Keratinocyte (primary cell): ENCODE results near the gene YIPF2. TPM values are rescaled to one million over a fixed set of nuclear protein-coding genes. Genes with fewer than 3 reads are reported as not detected.

Experiments
- DNase-seq: peaks from one replicate; pipeline ENCODE4 v3.0.0-alpha.2; 2011; ENCODE audit warnings: low read depth, missing footprints, low spot score
- FAIRE-seq: peaks from 2 replicates; lab custom pipeline; 2011; peaks lifted over from hg19 to GRCh38; lab: Jason Lieb, UNC
- H2AFZ ChIP-seq: 2 replicates; pipeline ENCODE4 v1.6.0; 2012; ENCODE audit warnings: low read length, control low read depth, inconsistent platforms; ENCODE audit not compliant: control insufficient read depth
- H3K27ac ChIP-seq: 2 replicates; pipeline ENCODE4 v1.5.1; 2011; ENCODE audit warnings: low read length; ENCODE audit not compliant: control insufficient read depth, insufficient read depth
- H3K27me3 ChIP-seq: 3 replicates; pipeline ENCODE4 v1.6.0; 2011; ENCODE audit warnings: low read length; ENCODE audit not compliant: control insufficient read depth, insufficient read depth; ENCODE audit errors: extremely low read depth
- H3K36me3 ChIP-seq, 2 experiments: 2 replicates in 1 of 2; 3 replicates in 1 of 2; pipeline ENCODE4 v1.5.1; 2011; ENCODE audit warnings: low read length in 2 of 2, mild to moderate bottlenecking in 1 of 2; ENCODE audit not compliant: control insufficient read depth in 2 of 2, insufficient read depth in 2 of 2; ENCODE audit errors: extremely low read depth in 1 of 2
- H3K4me1 ChIP-seq: 3 replicates; pipeline ENCODE4 v1.5.1; 2011; ENCODE audit warnings: low read length; ENCODE audit not compliant: control insufficient read depth, insufficient read depth; ENCODE audit errors: extremely low read depth
- H3K4me2 ChIP-seq: 3 replicates; pipeline ENCODE4 v1.6.0; 2011; ENCODE audit warnings: low read depth, low read length; ENCODE audit not compliant: control insufficient read depth, insufficient read depth; ENCODE audit errors: extremely low read depth
- H3K4me3 ChIP-seq, 3 experiments: fragments of 200-600 bp in 1 of 3; sonication (generic) in 1 of 3; 2 replicates in 2 of 3; 3 replicates in 1 of 3; pipeline ENCODE4 v1.5.1; 2011 to 2016; ENCODE audit warnings: low read length in 3 of 3, mild to moderate bottlenecking in 3 of 3, control low read depth in 2 of 3, inconsistent platforms in 1 of 3, low read depth in 1 of 3, mixed read lengths in 1 of 3, mixed run types in 1 of 3, moderate library complexity in 1 of 3; ENCODE audit not compliant: control insufficient read depth in 2 of 3, insufficient read depth in 2 of 3; ENCODE audit errors: extremely low read depth in 1 of 3
- H3K79me2 ChIP-seq: 2 replicates; pipeline ENCODE4 v1.6.0; 2012; ENCODE audit warnings: low read length; ENCODE audit not compliant: control insufficient read depth, insufficient read depth
- H3K9ac ChIP-seq: 3 replicates; pipeline ENCODE4 v1.6.0; 2011; ENCODE audit warnings: low read length; ENCODE audit not compliant: control insufficient read depth, insufficient read depth; ENCODE audit errors: extremely low read depth
- H3K9me1 ChIP-seq: 3 replicates; pipeline ENCODE4 v1.6.0; 2011; ENCODE audit warnings: low read length; ENCODE audit not compliant: control insufficient read depth, insufficient read depth; ENCODE audit errors: extremely low read depth
- H3K9me3 ChIP-seq: 2 replicates; pipeline ENCODE4 v1.5.1; 2012; ENCODE audit warnings: low read depth, low read length; ENCODE audit not compliant: control insufficient read depth
- H4K20me1 ChIP-seq: 3 replicates; pipeline ENCODE4 v1.6.0; 2011; ENCODE audit warnings: low read length; ENCODE audit not compliant: control insufficient read depth, insufficient read depth; ENCODE audit errors: extremely low read depth
- CTCF ChIP-seq, 3 experiments: IDR thresholded peaks in 1 of 3; conservative IDR thresholded peaks in 1 of 3; optimal IDR thresholded peaks in 1 of 3; 2 replicates in 2 of 3; 3 replicates in 1 of 3; pipeline versions ENCODE3 to v1.5.1; 2011; ENCODE audit warnings: low read length in 3 of 3, mild to moderate bottlenecking in 3 of 3, moderate library complexity in 2 of 3, control low read depth in 1 of 3, inconsistent platforms in 1 of 3; ENCODE audit not compliant: insufficient read depth in 2 of 3; ENCODE audit errors: extremely low read depth in 1 of 3
- EZH2 ChIP-seq: IDR thresholded peaks from one replicate; pipeline ENCODE4 v1.6.1; 2012; ENCODE audit warnings: inconsistent platforms, mild to moderate bottlenecking, low read length, moderate library complexity
- dilution Hi-C: fragments of 300-500 bp; cut with MboI; formaldehyde crosslinking; loops from one replicate; pipeline ENCODE4 v1.7.0; 2020; ENCODE audit warnings: low sequenced_read_pairs; ENCODE audit not compliant: extremely low pct_ligation_motif_present
- polyA plus RNA-seq, 5 experiments: library from polyadenylated mRNA; depleted of rRNA in 3 of 5; stranded (reverse) in 3 of 5; stranded (forward) in 1 of 5; unstranded in 1 of 5; fragments of >200 nt; gene quantifications; 1 replicate in 1 of 5; 2 replicates in 3 of 5; 3 replicates in 1 of 5; pipeline versions ENCODE4 v1.2.1 to v1.2.3, GENCODE V29; 2011 to 2012; ENCODE audit warnings: missing spikeins in 2 of 5, low read depth in 1 of 5, low replicate concordance in 1 of 5

Gene YIPF2
- polyA plus RNA-seq, 1 donor (not counting 4 experiments of a cell fraction or from before 2014, with no cell fraction given): 26.9 TPM

- H3K9me1 ChIP-seq: peaks cover 10% of the 10 kb centered on the region
- peaks cover 21% of the 10 kb centered on the region for H4K20me1 ChIP-seq
- DNase-seq (no peak), FAIRE-seq (peak; percentile 39)
- no peaks in the 10 kb centered on the region for H3K9me3 ChIP-seq
- peaks cover 29% of the 10 kb centered on the region for H3K4me1 ChIP-seq
- H3K27me3 ChIP-seq: no peaks in the 10 kb centered on the region
- no peak overlapping the region for H2AFZ ChIP-seq
- H3K9ac ChIP-seq: no peak overlapping the region
- no peak overlapping the region for H3K27ac ChIP-seq
- H3K36me3 ChIP-seq: peaks cover 0 to 1% of the 10 kb centered on the region in 2 experiments
- dilution Hi-C loops: no loop called here
- no peak for TF ChIP-seq EZH2
- TF ChIP-seq CTCF (optimal IDR thresholded peaks at IDR 0.05 in 1 of 3, IDR thresholded peaks at IDR 0.05 in 1 of 3, conservative IDR thresholded peaks at IDR 0.05 in 1 of 3; ENCODE audit: extremely low read depth in 1 of 3, insufficient read depth in 2 of 3, low read length in 3 of 3): no peak
- no peak overlapping the region for H3K4me2 ChIP-seq
- peaks cover 49% of the 10 kb centered on the region for H3K79me2 ChIP-seq
- H3K4me3 ChIP-seq: no peak overlapping the region
These were observed 40.6 kb downstream of the YIPF2 start for GRCh38 chr19:10887616-10888367.

- TF ChIP-seq CTCF (optimal IDR thresholded peaks at IDR 0.05 in 1 of 3, IDR thresholded peaks at IDR 0.05 in 1 of 3, conservative IDR thresholded peaks at IDR 0.05 in 1 of 3; ENCODE audit: extremely low read depth in 1 of 3, insufficient read depth in 2 of 3, low read length in 3 of 3) (no peak), EZH2 (no peak)
- Histone ChIP-seq H3K36me3 (peaks cover 8 to 9% of the 10 kb centered on the region in 2 experiments), H2AFZ (no peak overlapping the region), H3K27ac (no peak overlapping the region), H3K4me2 (no peak overlapping the region), H3K79me2 (peaks cover 62% of the 10 kb centered on the region), H3K9me3 (no peaks in the 10 kb centered on the region), H3K9ac (no peak overlapping the region), H3K27me3 (no peaks in the 10 kb centered on the region), H4K20me1 (peaks cover 11% of the 10 kb centered on the region), H3K4me3 (no peak overlapping the region), H3K9me1 (peaks cover 2% of the 10 kb centered on the region), H3K4me1 (peaks cover 11% of the 10 kb centered on the region)
- FAIRE-seq (no peak), DNase-seq (no peak)
- dilution Hi-C loops: no loop called here
These were observed 43.0 kb downstream of the YIPF2 start for GRCh38 chr19:10885201-10886169.
